Measurements from ENCODE around the gene IL1RAP.

Gene IL1RAP

GRCh38 chr3:190616637-190617036 lies 102.8 kb downstream of the IL1RAP start:
- no peak for DNase-seq

GRCh38 chr3:190617185-190617584 lies 103.3 kb downstream of the IL1RAP start:
- DNase-seq: no peak

GRCh38 chr3:190618330-190619030 lies 104.6 kb downstream of the IL1RAP start:
- DNase-seq: no peak

- no peak for DNase-seq
These were observed 105.5 kb downstream of the IL1RAP start for GRCh38 chr3:190619353-190619752.

- DNase-seq: no peak
These were observed 105.9 kb downstream of the IL1RAP start for GRCh38 chr3:190619761-190620160.

- no peak for DNase-seq
These were observed 107.2 kb downstream of the IL1RAP start for GRCh38 chr3:190620886-190621608.

- DNase-seq: no peak
These were observed 108.0 kb downstream of the IL1RAP start for GRCh38 chr3:190621927-190622326.

GRCh38 chr3:190624282-190624681 lies 110.4 kb downstream of the IL1RAP start:
- DNase-seq: no peak

- DNase-seq: no peak
These were observed 113.2 kb downstream of the IL1RAP start for GRCh38 chr3:190626951-190627620.

GRCh38 chr3:190629088-190629487 lies 115.2 kb downstream of the IL1RAP start:
- DNase-seq: no peak

- no peak for DNase-seq
These were observed 117.4 kb downstream of the IL1RAP start for GRCh38 chr3:190631295-190631694.

- DNase-seq: no peak
These were observed 127.7 kb downstream of the IL1RAP start for GRCh38 chr3:190641564-190641963.

GRCh38 chr3:190642016-190642415 lies 128.1 kb downstream of the IL1RAP start:
- no peak for DNase-seq

- no peak for DNase-seq
These were observed 130.2 kb downstream of the IL1RAP start for GRCh38 chr3:190644035-190644434.

GRCh38 chr3:190644766-190645165 lies 130.9 kb downstream of the IL1RAP start:
- DNase-seq: no peak

- no peak for DNase-seq
These were observed 132.1 kb downstream of the IL1RAP start for GRCh38 chr3:190645932-190646460.

- no peak for DNase-seq
These were observed 133.1 kb downstream of the IL1RAP start for GRCh38 chr3:190646996-190647395.

- DNase-seq: no peak
These were observed 142.0 kb downstream of the IL1RAP start for GRCh38 chr3:190655933-190656332.

GRCh38 chr3:190658106-190658505 lies 144.2 kb downstream of the IL1RAP start:
- DNase-seq: no peak

GRCh38 chr3:190666821-190667220 lies 152.9 kb downstream of the IL1RAP start:
- no peak for DNase-seq

GRCh38 chr3:190671658-190672057 lies 157.8 kb downstream of the IL1RAP start:
- DNase-seq: no peak

- DNase-seq: no peak
These were observed 159.3 kb downstream of the IL1RAP start for GRCh38 chr3:190673148-190673547.

GRCh38 chr3:190676481-190676880 lies 162.6 kb downstream of the IL1RAP start:
- no peak for DNase-seq

- DNase-seq: no peak
These were observed 163.1 kb downstream of the IL1RAP start for GRCh38 chr3:190677001-190677400.
